Activated T-cell treated with anti-CD3 and anti-CD28 coated beads, Interleukin-2, amount 50 U/mL, for 24 hours (primary cell): ENCODE results near the gene EEFSEC.

ENCODE experiments used
- DNase-seq: peaks from one replicate; pipeline ENCODE4 v3.0.0-alpha.2; 2020
- H3K27ac Mint-ChIP-seq: 2 replicates; pipeline ENCODE4 v1.8.0; 2020; ENCODE audit warnings: mild to moderate bottlenecking, mixed read lengths
- H3K27me3 Mint-ChIP-seq: 2 replicates; pipeline ENCODE4 v1.8.0; 2020; ENCODE audit warnings: mixed read lengths
- H3K36me3 Mint-ChIP-seq: 2 replicates; pipeline ENCODE4 v1.8.0; 2020; ENCODE audit warnings: low read depth, mixed read lengths
- H3K4me1 Mint-ChIP-seq: 2 replicates; pipeline ENCODE4 v1.8.0; 2020; ENCODE audit warnings: low read depth, mixed read lengths
- H3K4me3 Mint-ChIP-seq: 2 replicates; pipeline ENCODE4 v1.8.0; 2020; ENCODE audit warnings: mild to moderate bottlenecking, moderate library complexity, mixed read lengths
- H3K9me3 Mint-ChIP-seq: 2 replicates; pipeline ENCODE4 v1.8.0; 2020; ENCODE audit warnings: mixed read lengths

The EEFSEC gene

GRCh38 chr3:128327606-128328031 lies 174.3 kb downstream of the EEFSEC start:
- DNase-seq: no peak
- H3K4me3 Mint-ChIP-seq: no peak overlapping the region
- peaks cover 3% of the 10 kb centered on the region for H3K36me3 Mint-ChIP-seq
- H3K27ac Mint-ChIP-seq: no peak overlapping the region
- H3K4me1 Mint-ChIP-seq: peaks cover 14% of the 10 kb centered on the region
- H3K27me3 Mint-ChIP-seq: no peaks in the 10 kb centered on the region
- H3K9me3 Mint-ChIP-seq: no peaks in the 10 kb centered on the region

GRCh38 chr3:128328546-128329458 lies 175.5 kb downstream of the EEFSEC start:
- Mint-ChIP-seq H3K4me3 (no peak overlapping the region), H3K36me3 (peaks cover 1% of the 10 kb centered on the region), H3K9me3 (no peaks in the 10 kb centered on the region), H3K27me3 (no peaks in the 10 kb centered on the region), H3K4me1 (peaks cover 14% of the 10 kb centered on the region), H3K27ac (no peak overlapping the region)
- peak; percentile 5 for DNase-seq

DNA sequence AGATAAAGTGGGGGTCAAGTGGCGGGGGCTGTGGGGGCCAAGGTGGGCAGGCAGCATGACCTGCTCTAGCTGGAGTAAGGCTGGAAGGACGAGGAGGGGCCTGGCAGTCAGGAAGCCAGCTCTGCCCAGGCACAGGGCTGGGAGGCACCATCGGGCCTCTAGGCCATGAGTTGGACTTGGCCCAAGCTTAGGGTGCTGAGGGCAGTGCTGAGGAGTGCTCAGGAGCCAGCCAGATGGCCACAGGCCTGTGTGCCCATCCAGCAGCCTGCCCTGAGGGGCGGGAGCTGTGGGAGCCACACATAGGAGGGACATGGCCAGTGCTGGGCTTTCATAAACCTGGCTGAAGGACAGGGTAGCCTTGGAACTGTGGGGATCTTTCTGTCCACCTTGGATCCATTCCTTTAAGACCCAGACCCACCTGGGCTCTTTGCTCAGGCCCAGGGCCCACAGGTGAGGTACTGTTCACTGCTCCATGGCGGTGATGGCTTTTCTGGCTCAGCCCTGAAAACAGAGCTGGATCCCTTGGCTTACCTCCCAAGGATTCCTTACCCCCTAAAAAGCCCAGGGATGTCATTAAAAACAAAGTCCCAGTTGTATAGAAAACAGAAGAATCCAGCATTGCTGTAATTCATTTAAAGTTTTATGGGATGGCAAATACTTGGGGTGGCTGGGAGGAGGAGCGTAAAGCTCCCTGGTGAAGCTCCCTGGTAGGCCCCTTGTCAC lies 176.4 kb downstream of the EEFSEC start:
- DNase-seq: no peak
- peaks cover 14% of the 10 kb centered on the region for H3K4me1 Mint-ChIP-seq
- no peaks in the 10 kb centered on the region for H3K27me3 Mint-ChIP-seq
- H3K9me3 Mint-ChIP-seq: no peaks in the 10 kb centered on the region
- peaks cover 1% of the 10 kb centered on the region for H3K36me3 Mint-ChIP-seq
- no peak overlapping the region for H3K4me3 Mint-ChIP-seq
- H3K27ac Mint-ChIP-seq: no peak overlapping the region

DNA sequence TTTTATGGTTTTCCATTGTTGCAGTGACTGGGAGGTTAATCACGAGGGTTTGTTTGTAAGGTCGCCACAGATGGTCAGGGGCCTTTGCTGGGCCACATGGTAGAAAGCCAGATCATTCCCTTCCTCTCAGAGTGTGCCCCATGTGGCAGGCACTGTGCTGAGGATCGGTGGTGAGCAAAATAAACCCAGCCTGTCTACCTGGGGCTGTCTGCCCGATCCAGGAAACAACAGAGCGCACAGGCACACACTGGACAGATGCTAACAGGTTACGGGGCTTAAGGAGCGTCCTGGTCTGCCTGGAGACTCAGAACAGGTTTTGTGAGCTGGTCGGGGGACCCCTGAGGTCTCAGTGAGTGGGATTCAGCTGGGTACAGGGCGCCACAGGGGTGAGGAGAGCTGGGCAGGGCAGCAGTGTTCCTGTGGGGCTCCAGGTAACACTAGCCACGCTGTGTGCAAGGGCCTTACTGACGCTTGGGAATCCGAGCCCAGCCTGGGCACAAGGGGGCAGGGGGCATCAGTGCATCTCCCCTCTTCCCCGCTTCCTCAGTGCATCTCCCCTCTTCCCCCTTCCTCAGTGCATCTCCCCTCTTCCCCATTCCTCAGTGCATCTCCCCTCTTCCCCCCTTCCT lies 177.0 kb downstream of the EEFSEC start:
- Mint-ChIP-seq H3K4me1 (peaks cover 14% of the 10 kb centered on the region), H3K4me3 (no peak overlapping the region), H3K9me3 (no peaks in the 10 kb centered on the region), H3K27ac (no peak overlapping the region), H3K36me3 (peaks cover 4% of the 10 kb centered on the region), H3K27me3 (no peaks in the 10 kb centered on the region)
- peak; percentile 8 for DNase-seq

DNA sequence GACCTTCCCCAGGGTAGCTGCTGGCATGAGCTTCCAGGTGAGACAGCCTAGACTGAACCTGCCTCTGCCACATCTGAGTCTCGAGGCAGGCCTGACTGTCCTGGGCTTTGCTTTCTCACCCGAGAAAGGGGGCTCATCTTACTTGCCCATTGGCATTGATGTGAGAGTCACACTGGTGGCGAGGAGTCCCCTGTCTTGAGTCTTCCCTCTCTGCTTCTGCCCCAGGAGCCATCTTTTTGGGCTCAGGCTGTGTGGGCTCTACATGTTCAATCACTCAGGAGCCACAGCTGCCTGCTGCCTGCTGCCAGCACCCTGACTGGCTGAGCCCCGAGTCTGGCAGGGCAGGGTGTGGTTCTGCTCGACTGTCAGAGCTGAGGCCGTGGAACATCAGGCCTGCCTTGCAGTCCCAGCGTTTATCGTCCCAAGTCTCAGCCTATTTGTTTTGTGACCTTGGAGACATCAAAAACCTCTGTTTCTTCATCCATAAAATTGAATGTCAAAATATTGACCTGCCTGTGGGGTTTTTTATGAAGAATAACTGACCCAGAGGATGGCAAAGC lies 180.9 kb downstream of the EEFSEC start:
- H3K9me3 Mint-ChIP-seq: no peaks in the 10 kb centered on the region
- no peaks in the 10 kb centered on the region for H3K4me1 Mint-ChIP-seq
- H3K4me3 Mint-ChIP-seq: no peak overlapping the region
- H3K36me3 Mint-ChIP-seq: peaks cover 21% of the 10 kb centered on the region
- no peak for DNase-seq
- no peak overlapping the region for H3K27ac Mint-ChIP-seq
- H3K27me3 Mint-ChIP-seq: no peaks in the 10 kb centered on the region

DNA sequence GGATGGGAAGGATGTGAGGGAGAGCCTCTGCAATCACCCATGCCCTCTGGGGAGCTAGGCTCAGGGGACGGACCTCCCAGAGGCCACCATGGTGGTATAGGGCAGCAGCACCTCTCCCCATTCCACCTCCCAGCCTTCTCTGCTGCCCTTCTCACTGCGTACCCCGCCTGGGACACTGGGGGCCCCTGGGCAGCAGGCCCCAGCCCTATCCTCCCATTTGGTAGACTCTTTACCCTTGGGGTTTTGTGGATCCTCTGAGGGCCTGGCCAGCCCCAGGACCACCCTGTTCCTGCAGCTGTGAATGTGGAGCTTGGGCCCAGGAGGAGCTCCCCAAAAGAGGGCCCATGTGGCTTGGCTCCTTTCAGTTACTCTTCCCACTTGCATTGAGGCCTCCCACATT lies 181.5 kb downstream of the EEFSEC start:
- H3K4me1 Mint-ChIP-seq: no peaks in the 10 kb centered on the region
- peaks cover 21% of the 10 kb centered on the region for H3K36me3 Mint-ChIP-seq
- no peak overlapping the region for H3K4me3 Mint-ChIP-seq
- no peak for DNase-seq
- no peak overlapping the region for H3K27ac Mint-ChIP-seq
- H3K27me3 Mint-ChIP-seq: no peaks in the 10 kb centered on the region
- H3K9me3 Mint-ChIP-seq: no peaks in the 10 kb centered on the region

GRCh38 chr3:128335621-128336296 lies 182.5 kb downstream of the EEFSEC start:
- DNase-seq: no peak
- Mint-ChIP-seq H3K36me3 (peaks cover 26% of the 10 kb centered on the region), H3K4me3 (no peak overlapping the region), H3K4me1 (no peaks in the 10 kb centered on the region), H3K27ac (no peak overlapping the region), H3K9me3 (no peaks in the 10 kb centered on the region), H3K27me3 (no peaks in the 10 kb centered on the region)

- no peaks in the 10 kb centered on the region for H3K9me3 Mint-ChIP-seq
- H3K27ac Mint-ChIP-seq: no peak overlapping the region
- H3K4me3 Mint-ChIP-seq: no peak overlapping the region
- H3K36me3 Mint-ChIP-seq: peaks cover 34% of the 10 kb centered on the region
- H3K27me3 Mint-ChIP-seq: no peaks in the 10 kb centered on the region
- no peaks in the 10 kb centered on the region for H3K4me1 Mint-ChIP-seq
- no peak for DNase-seq
These were observed 183.3 kb downstream of the EEFSEC start for GRCh38 chr3:128336337-128337156.

- Mint-ChIP-seq H3K9me3 (no peaks in the 10 kb centered on the region), H3K4me3 (no peak overlapping the region), H3K27me3 (no peaks in the 10 kb centered on the region), H3K4me1 (no peaks in the 10 kb centered on the region), H3K36me3 (peaks cover 37% of the 10 kb centered on the region), H3K27ac (no peak overlapping the region)
- no peak for DNase-seq
These were observed 184.0 kb downstream of the EEFSEC start for GRCh38 chr3:128337305-128337704.

DNA sequence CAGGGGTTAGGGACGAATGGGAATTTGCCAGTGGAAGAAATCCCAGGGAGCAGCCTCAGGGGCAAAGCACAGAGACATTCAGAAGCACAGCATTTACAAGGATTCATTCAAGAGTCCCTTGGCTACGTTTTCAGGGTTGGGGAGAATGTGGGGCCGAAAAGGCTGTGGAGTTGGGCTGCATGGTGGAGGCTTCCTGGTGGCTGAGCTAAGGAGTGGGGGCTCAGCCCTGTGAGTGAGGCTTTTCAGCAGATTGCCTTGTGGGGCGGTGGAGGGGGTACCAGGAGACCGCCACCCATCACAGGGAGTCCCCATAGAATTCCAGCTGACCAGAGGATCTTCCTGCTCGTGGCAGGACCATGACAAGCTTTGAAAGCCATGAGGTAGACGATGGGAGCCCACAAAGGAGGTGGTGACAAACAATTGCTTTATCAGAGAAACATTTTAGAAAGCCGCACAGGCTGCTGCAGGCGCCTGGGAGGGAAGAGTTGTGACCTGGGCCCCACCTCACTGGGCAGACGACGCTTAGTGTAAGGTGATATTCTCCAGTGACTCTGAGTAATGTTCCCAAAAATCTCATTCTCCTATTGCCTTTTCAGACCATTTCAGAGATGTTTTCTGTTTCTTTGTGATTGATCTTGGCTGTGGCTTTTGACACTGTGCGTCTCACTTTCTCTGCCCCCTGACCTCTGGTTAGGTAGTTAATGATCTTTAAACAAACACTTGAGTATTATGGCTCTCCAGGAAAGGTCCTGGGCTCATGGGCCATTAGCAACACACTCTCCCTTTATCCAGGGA lies 185.5 kb downstream of the EEFSEC start:
- H3K9me3 Mint-ChIP-seq: no peaks in the 10 kb centered on the region
- H3K27ac Mint-ChIP-seq: no peak overlapping the region
- no peaks in the 10 kb centered on the region for H3K4me1 Mint-ChIP-seq
- H3K27me3 Mint-ChIP-seq: no peaks in the 10 kb centered on the region
- peaks cover 46% of the 10 kb centered on the region for H3K36me3 Mint-ChIP-seq
- DNase-seq: no peak
- H3K4me3 Mint-ChIP-seq: no peak overlapping the region

GRCh38 chr3:128339491-128340012 lies 186.3 kb downstream of the EEFSEC start:
- Mint-ChIP-seq H3K27ac (no peak overlapping the region), H3K4me3 (no peak overlapping the region), H3K36me3 (peaks cover 46% of the 10 kb centered on the region), H3K27me3 (no peaks in the 10 kb centered on the region), H3K4me1 (no peaks in the 10 kb centered on the region), H3K9me3 (no peaks in the 10 kb centered on the region)
- DNase-seq: no peak

- H3K9me3 Mint-ChIP-seq: no peaks in the 10 kb centered on the region
- H3K4me1 Mint-ChIP-seq: no peaks in the 10 kb centered on the region
- peaks cover 45% of the 10 kb centered on the region for H3K36me3 Mint-ChIP-seq
- H3K27ac Mint-ChIP-seq: no peak overlapping the region
- no peaks in the 10 kb centered on the region for H3K27me3 Mint-ChIP-seq
- DNase-seq: no peak
- H3K4me3 Mint-ChIP-seq: no peak overlapping the region
These were observed 187.1 kb downstream of the EEFSEC start for GRCh38 chr3:128340198-128340903.
